T-helper 22 cell (primary cell): ENCODE data around the gene DGKH.
A peak's percentile ranks its signal among the peaks of the same experiment; 100 is the strongest.
"Not testable (repeated sequence)": the region's sequence is repeated elsewhere in the genome, so short reads cannot be mapped to it uniquely, and the experiment has no call there.

Experiments
- DNase-seq: peaks from one replicate; pipeline ENCODE4 v3.0.0-alpha.2; 2020; ENCODE audit warnings: low read depth

The DGKH gene

DNA sequence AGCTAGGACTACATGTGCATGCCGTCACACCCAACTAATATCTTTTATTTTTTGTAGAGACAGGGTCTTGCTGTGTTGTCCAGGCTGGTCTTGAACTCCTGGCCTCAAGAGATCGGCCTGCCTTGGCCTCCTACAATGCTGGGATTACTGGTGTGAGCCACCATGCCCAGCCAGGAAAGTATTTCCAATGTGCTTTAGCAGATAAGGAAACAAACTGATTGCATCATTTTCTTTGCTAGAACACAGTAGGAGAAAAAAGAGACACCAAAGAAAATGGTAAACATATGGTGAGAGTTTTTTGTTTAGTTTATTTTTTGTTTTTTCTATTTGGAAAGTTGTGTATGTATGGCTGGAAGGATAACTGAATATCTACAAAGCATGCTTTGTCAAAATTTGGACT lies 176.6 kb downstream of the DGKH start:
- no peak for DNase-seq

DNA sequence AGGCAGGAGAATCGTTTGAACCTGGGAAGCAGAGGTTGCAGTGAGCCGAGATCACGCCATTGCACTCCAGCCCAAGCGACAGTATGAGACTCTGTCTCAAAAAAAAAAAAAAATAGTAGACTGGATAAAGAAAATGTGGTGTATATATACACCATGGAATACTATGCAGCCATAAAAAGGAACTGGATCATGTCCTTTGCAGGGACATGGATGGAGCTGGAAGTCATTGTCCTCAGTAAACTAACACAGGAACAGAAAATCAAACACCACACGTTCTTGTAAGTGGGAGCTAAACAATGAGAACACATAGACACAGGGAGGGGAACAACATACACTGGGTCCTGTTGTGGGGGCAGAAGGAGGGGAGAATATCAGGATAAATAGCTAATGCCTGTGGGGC lies 178.3 kb downstream of the DGKH start:
- DNase-seq = not testable (repeated sequence)

DNA sequence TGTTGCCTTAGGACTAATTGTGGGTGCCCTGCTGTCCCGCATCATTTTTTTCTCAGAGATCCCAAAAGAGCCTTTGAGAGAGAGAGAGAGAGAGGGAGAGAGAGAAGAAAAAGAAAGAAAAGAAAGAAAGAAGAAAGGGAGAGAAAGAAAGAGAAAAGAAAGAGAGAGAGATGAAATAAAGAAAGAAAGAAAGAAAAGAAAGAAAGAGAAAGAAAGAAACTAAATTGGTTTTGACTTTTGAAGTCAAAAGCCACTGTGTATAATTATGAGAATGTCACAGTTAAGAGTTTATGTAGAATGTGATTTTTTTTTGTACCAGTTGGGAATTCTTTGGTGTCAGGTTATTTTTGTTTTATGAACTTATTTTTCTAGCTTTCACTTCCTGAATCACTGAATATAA lies 180.1 kb downstream of the DGKH start:
- DNase-seq = no peak

DNA sequence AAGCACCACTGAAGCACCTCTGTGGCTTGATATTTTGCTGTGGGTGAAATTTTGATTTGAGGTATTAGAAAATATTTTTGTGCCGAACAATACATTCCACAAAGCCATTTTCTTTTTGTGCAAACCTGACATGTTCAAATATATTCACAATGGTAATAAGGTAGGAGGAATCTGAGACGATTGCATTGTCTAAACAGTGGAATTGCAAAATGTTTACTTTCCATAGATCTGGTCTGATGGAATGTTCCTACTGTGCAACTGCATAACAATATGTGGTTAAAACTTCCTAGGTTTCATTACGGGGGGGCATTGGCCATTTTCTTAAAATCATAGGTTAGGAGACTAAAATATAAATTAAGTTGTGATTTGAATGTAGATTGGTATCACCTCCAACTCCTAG lies 180.8 kb downstream of the DGKH start:
- DNase-seq = no peak

DNA sequence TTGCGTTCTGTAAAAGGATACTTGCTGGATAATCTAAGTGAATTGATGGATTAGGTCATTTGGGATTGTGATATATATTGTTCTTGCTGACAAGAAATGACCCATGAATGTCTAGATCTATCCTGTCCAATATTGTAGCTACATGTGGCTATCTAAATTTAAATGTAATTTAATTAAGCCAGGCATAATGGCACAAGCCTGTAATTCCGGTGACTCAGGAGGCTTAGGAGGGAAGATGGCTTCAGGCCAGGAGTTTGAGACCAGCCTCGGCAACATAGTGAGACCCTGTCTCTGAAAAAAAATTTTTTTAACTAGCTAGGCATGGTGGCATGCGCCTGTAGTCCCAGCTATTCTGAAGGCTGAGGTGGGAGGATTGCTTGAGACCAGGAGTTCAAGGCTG lies 184.2 kb downstream of the DGKH start:
- no peak for DNase-seq

DNA sequence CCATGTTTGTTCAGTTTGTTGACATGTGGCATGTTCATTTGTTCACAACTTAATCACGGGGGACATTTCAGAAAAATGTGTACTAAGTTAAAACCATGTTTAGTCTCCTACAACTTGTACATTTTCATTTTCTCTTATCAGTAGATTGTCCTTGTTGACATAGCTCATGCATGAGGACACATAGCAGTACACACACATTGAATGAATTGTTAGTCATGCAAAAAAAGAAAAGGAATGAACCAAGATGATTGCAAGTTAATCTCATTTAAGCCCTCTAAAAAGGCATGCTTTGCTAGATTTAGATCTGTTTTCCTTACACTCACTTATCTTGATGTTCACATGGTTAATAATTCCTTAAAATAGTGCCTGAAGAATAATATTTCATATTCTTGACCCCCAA lies 185.3 kb downstream of the DGKH start:
- no peak for DNase-seq

DNA sequence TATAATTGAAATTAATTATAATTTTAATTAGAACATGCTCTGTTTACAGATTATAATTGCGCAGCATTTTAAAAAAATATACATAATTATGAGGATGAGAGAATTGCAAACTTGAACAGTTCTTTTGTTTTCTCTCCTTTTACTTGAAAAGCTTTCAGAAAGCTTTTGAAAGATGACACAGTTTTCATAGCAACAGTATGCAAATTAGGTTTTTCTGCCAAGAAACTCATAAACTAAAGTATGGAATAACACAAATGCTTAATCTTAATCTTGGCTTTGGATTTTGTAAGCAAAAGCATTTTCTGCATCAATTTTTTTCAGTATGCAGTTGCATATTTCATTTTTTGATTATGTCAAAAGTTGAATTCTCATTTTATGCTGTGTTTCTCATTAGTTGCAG lies 190.7 kb downstream of the DGKH start:
- no peak for DNase-seq

DNA sequence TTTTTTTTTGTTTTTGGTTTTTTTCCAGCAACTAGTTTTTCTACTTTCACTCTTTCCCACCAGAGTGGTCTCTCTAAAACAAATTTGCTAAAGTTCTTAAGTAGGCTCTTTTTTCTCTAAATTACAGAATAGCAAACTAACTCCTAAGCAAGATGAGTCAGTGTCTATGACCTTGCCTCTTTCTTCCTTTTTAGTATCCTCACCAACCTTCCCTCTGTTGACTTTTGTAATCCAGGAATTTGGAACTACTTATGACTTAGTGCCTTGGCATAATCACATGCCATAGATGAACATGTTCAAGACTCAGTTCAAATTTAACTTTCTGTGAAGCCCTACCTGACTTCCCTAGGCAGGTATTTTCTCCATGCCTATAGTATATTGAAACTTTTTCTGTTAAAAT lies 191.2 kb downstream of the DGKH start:
- DNase-seq = no peak

DNA sequence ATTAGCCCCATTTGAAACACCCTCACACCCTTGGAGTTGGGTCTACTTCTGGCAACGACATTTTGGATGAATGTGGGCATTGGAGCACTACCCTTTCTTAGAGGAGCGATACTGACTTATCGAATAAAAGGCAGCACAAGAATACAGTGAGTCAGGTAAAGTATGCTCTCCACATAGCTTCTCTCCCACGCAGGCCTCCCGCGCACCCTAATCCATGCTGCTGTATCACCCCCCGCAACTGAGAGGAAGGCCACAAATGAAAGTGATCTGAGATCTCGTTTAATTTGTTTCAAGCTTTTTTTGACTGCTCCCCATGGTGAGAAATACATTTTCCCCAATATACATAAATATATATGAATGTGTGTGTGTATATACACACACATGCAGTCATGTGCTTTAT lies 198.1 kb downstream of the DGKH start:
- DNase-seq = no peak

DNA sequence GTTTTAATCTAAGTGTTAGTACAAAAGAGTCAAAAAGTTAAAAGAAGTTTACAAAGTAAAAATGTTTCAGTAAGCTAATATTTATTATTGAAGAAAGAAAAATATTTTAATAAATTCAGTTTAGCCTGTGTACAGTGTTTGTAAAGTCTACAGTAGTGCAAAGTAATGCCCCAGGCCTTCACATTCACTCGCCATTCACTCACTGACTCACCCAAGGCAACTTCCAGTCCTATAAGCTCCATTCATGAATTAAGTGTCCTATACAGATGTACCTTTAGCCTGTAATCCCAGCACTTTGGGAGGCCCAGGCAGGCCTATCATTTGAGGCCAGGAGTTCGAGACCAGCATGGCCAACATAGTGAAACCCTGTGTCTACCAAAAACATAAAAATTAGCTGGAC lies 199.4 kb downstream of the DGKH start:
- no peak for DNase-seq

DNA sequence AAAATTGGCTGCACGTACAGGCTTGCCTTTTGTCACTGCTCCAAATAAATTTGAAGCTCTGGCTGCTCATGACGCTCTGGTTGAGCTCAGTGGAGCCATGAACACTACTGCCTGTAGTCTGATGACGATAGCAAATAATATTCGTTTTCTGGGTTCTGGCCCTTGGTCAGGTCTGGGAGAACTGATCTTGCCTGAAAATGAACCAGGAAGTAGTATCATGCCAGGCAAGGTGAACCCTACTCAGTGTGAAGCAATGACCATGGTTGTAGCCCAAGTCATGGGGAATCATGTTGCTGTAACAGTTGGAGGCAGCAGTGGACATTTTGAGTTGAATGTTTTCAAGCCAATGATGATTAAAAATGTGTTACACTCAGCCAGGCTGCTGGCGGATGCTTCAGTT lies 207.4 kb downstream of the DGKH start:
- DNase-seq = no peak

DNA sequence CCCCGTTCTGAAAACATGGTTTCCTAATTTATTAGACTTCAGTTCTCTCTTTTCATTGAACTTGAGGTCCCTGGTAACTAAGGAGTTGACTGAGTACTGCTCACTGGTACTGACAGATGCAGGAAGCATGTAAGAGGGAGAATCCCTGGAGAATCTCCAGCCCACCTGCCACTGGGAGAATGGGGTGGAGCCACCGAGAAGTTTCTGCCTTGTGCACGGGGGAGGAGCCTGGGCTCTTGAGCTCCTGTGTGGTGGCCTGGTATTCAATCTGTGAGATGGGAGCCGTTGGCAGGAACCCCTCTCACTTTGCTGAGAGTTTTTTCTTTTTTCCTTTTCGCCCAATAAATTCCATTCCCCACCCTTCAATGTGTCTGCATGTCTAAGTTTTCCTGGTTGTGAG lies 210.3 kb downstream of the DGKH start:
- no peak for DNase-seq

DNA sequence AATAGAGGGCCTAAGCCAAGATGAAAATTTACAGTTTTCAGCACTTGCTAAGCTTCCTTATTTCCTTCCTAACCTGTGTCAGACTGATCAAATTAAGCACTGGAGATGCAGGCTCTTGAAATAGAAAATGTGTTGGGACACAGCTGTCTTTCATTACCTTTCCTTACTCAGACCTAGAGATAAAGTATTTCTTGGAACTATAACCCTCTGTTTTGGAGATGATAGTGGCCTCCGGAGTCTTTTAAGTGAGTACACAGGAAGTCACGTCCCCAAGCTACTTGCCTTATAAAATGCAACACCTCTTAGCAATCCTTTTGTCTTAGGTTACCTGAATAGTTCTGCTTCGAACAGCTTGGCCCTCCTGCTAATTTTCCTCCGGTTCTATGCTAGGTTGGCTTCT lies 211.1 kb downstream of the DGKH start:
- DNase-seq = no peak

DNA sequence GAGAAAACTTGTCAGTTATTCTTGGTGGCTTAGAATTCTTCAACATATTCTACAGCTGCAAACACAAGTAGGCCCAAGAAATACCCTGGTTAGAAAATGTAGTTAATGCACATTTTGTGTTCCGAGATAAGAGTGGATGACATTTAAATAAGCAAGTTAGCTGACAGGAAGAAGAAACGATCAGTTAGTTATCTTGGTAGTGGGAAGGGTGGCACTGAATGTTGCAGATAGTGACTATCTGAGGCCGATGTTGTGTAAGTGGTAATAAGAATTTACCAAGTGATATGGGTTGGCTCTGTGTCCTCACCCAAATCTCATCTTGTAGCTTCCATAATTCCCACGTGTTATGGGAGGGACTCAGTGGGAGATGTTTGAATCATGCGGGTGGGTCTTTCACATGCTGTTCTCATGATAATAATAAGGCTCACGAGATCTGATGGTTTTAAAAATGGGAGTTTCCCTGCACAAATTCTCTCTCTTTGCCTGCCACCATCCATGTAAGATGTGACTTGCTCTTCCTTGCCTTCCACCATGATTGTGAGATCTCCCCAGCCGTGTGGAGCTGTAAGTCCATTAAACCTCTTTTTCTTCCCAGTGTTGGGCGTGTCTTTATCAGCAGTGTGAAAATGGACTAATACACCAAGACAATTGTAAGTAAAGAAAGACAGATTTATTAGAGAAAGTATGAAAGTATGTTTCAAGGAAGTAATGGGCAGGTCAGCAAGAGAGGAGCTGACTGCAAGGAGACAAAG lies 212.6 kb downstream of the DGKH start:
- no peak for DNase-seq

DNA sequence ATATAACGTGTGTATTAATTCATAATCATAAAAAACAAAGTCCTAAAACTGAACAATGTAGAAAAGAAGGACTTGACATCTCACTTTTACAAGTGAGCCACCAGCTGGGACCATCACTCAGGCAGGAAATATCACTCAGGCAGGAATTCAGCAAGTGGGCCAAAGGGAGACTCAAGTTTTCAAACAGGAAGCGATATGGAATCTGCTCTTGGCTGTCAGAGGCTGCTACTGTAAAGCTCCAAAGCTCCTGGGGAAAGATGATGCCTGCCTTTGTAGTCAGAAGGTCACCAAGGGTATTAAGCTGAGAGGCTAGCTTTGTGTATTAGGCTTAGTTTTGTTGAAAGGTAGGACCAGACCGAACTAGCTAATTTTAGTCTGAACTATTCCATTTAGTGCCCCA lies 218.0 kb downstream of the DGKH start:
- no peak for DNase-seq

DNA sequence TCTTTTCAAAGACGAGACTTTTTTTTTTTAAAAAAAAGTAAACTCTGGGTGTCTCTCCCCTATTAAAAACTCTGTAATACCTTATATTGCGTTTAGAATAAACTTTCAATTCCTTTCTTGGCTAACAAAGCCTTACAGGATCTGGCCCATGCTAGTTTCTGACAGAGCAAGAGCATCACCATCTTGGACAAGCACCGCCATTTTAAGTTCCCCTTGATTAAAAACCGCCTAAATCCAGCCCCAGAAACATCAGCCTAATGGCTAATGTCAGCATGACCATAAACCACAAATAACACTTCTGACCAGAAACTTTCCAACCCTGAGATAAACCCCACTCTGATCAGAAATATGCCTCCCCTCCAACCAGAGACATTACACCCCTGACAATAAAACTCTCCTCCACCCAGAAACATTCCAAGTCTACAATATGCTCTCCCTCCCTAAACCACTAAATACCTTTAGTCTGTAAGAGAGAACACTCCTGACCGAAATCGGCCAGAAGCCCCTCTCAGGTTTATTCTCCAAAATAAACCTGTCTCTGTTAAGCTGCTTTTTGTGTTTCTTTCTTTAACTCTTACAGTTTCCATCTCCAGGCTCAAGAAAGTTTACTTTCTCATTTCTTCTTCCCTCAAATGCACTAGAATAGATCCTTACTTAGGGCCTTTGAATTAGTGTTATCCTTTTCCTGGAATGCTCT lies 221.9 kb downstream of the DGKH start:
- no peak for DNase-seq

DNA sequence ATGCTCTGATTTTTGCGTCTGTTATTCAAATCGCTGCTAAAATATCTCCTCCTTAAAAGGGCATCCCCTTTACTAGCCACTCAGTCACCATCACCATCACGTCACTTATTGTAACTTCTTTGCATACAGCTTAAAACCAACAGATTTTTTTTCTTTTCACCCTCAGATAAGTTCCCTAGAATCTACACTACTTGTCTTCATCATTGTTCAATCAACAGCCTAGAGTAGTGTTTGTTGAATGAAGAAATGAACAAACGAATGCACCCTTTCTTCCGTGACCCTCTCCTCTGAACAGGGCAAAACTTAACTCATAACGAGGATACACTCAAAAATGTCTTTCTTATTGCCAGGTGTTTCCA lies 222.4 kb downstream of the DGKH start:
- no peak for DNase-seq

DNA sequence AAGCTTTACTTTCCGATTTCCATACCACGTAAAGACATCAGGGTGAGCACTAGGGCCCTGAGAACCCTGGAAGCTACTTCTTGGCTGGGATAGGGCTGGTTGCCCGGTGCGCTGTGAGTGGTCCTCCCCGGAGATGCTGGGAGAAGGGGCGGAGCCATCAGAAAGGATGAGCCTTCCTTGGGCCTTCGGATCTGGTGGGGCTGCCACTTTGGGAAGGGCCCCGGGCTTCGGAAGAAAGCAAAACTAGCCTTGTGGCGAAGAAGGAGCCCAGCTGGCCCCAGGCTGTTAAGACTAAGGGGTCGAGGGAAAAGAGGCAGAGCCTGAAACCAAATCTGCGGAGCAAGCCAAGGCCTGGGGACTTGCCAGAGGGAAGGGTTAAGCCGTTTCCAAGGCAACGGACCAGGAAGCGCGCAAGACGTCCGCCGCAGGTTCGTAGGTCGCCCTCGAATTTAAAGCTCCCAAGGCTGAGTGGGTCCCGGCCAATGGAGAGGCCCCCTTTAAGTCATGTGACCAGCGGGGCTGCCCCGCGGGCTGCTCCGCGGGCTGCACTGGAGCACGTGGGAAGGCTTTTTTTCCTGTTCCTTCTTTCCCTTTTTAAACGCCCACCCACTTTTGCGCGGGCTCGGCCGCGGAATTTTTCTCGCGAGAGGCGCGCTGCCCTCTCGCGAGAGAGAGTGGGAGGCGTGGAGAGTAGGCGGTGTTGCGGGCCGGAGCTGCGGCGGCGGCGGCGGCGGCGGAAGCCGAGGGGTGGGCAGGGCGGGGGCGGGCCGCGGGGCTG lies 223.1 kb downstream of the DGKH start:
- peak; percentile 94 for DNase-seq

DNA sequence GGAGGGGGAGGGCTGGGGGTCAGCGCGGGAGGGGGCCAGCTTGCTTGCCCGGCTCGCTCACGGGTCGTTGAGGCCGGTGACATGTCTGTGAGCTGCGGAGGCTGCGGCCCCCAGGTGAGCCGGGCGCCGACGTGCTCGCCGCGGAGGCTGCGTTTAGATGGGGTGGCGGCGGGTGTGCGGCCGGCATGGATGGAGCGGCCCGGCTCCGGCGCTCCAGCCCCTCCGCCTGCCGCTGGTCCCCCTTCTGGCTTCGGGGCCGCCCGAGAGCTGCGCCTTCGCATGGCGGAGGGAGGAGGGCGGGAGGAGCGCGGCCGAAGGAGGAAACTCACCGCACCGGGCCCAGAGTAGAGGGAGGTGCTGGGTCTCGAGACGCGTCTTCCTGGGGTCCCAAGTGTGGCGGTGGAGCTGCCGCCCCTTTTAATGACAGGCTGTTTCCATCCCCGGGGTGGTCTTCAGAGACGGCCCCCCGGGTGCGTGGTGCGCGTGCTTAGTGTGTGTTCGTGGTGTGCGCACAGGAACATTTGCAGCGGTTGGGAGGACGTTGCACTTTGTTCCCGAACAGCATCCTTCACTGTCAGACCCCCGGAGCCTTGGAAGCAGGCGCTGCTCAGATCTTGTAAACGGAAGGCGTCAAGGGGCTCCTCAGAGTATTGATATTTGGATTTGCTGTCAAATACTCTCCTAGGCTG lies 223.8 kb downstream of the DGKH start, which contains the start of gene AKAP11:
TSS of gene AKAP11 (plus strand) at position 38 of the 689 bp plus-strand sequence. CDS start 14,197 bp downstream, outside the sequence.
- DNase-seq = peak; percentile 34

DNA sequence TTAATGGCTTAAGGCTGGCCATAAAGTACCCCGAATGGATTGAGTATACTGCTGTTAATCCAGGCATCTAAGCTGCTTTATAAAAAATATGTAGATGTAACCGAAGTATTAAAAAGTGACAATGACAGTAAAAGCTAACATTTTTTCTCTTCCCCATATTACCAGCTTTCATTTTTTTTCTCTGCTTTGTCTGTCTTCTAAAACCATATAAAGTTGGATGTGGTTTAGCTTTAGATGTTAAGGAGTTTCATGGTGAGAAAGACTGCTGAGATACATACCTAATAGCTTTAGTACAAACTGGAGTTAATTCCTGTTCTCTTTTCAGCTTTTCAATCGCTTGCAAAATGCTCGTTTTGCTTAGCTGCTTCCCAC lies 224.3 kb downstream of the DGKH start:
- DNase-seq = no peak

DNA sequence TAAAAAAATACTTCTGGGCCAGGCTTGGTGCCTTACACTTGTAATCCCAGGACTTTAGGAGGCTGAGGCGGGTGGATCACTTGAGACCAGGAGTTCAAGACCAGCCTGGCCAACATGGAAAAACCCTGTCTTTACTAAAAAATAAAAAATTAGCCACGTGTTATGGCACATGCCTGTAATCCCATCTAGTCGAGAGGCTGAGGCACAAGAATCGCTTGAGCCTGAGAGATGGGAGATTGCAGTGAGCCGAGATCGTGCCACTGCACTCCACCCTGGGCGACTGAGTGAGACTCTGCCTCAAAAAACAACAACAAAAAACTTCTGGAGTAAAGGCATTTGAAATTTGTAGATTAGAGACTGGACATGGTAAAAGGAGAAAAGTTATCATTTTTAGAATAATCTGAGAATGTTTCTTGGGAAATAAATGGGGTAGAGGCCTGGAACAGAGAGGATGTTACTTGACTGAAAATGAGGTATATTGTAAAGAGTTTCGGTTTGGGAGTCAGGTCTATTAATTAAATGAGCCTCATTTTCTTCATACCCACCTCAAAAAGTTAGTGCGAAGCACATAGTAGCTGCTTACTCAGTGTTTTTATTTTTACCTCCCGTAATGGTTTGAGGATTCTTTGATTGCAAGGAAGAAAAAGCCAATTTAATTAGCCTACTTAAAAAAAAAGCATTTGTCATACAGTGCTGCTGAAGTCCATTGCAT lies 226.1 kb downstream of the DGKH start:
- no peak for DNase-seq

DNA sequence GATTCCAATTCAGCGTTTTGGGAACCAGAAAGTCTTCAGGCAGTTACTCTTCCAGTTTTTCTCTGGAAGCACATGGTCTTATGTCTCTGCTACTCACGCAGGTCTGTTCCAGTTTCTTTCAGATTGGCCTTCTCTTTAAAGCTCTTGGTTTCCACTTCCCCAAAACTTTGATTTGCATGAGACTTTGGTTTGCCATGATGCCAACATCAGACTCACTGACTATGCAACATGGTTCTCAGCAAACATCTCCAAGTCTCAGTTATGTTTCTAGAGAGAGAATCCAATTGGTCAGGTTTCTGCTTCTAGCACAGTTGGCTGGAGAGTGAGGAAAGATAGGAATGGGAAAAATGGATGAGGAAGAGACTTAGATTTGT lies 226.6 kb downstream of the DGKH start:
- DNase-seq = no peak
